ENCODE results near the gene RFWD3.

GRCh38 chr16:74627506-74628220 is 39.0 kb downstream of the RFWD3 start:
- TF ChIP-seq PBX3 (CRISPR knock-in tag; IDR thresholded peaks at IDR 0.05) (no peak), ZSCAN30 (tag by site-specific recombination; IDR thresholded peaks at IDR 0.05) (no peak), CTCF (tag by site-specific recombination; IDR thresholded peaks at IDR 0.05) (no peak), ZNF449 (tag by site-specific recombination; IDR thresholded peaks at IDR 0.05) (no peak), ZNF155 (tag by site-specific recombination; IDR thresholded peaks at IDR 0.05) (no peak), ZNF707 (tag by site-specific recombination; IDR thresholded peaks at IDR 0.05) (no peak), GLIS2 (tag by site-specific recombination; IDR thresholded peaks at IDR 0.05) (no peak), ZNF341 (tag by site-specific recombination; IDR thresholded peaks at IDR 0.05; ENCODE audit: low read depth) (no peak), ZNF184 (tag by site-specific recombination; IDR thresholded peaks at IDR 0.05) (no peak)
- TF ChIP-seq, protein P1, sequence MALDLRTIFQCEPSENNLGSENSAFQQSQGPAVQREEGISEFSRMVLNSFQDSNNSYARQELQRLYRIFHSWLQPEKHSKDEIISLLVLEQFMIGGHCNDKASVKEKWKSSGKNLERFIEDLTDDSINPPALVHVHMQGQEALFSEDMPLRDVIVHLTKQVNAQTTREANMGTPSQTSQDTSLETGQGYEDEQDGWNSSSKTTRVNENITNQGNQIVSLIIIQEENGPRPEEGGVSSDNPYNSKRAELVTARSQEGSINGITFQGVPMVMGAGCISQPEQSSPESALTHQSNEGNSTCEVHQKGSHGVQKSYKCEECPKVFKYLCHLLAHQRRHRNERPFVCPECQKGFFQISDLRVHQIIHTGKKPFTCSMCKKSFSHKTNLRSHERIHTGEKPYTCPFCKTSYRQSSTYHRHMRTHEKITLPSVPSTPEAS (tag by site-specific recombination; IDR thresholded peaks at IDR 0.05), result no peak

All from HEK293 (cell line).